GM19463 (cell line): ENCODE measurements around the gene SMR3B.

Experiments used
- ATAC-seq: cut with Tn5 transposase; IDR thresholded peaks from one replicate; pipeline ENCODE4 v1.9.1; 2021; ENCODE audit warnings: mild to moderate bottlenecking, moderate library complexity; ENCODE audit not compliant: unreplicated experiment

SMR3B gene

GRCh38 chr4:70382691-70383181 lies at the start of gene SMR3B:
SMR3B (plus strand) TSS chr4:70383131; CDS start chr4:70384511, 1,380 bp downstream.
- no peak for ATAC-seq

- no peak for ATAC-seq
Observed at GRCh38 chr4:70334681-70335080, 48.2 kb upstream of the SMR3B start, which contains the start of gene CABS1. CABS1 (plus strand) TSS chr4:70334981; CDS start chr4:70335040, 59 bp downstream.

GRCh38 chr4:70336043-70336442 lies 46.9 kb upstream of the SMR3B start:
- no peak for ATAC-seq

- ATAC-seq = no peak
Observed at GRCh38 chr4:70337886-70338420, 45.0 kb upstream of the SMR3B start.

GRCh38 chr4:70356185-70356584 lies 26.7 kb upstream of the SMR3B start:
- ATAC-seq = no peak

- ATAC-seq = no peak
Observed at GRCh38 chr4:70359115-70359661, 23.7 kb upstream of the SMR3B start.

- no peak for ATAC-seq
Observed at GRCh38 chr4:70360460-70360859, 22.5 kb upstream of the SMR3B start, which contains the start of gene SMR3A. SMR3A (plus strand) TSS chr4:70360760; CDS start chr4:70362116, 1,356 bp downstream.

GRCh38 chr4:70364002-70364401 lies 18.9 kb upstream of the SMR3B start:
- peak; percentile 63 for ATAC-seq

- ATAC-seq = peak; percentile 47
Observed at GRCh38 chr4:70365479-70365878, 17.5 kb upstream of the SMR3B start.

- no peak for ATAC-seq
Observed at GRCh38 chr4:70367813-70368212, 15.1 kb upstream of the SMR3B start.

- ATAC-seq = no peak
Observed at GRCh38 chr4:70371987-70372386, 10.9 kb upstream of the SMR3B start.

- no peak for ATAC-seq
Observed at GRCh38 chr4:70372760-70373159, 10.2 kb upstream of the SMR3B start.

- no peak for ATAC-seq
Observed at GRCh38 chr4:70380578-70380977, 2.4 kb upstream of the SMR3B start.

GRCh38 chr4:70392057-70392776 lies 9.3 kb downstream of the SMR3B start:
- ATAC-seq = peak; percentile 54

- no peak for ATAC-seq
Observed at GRCh38 chr4:70397580-70397979, 14.6 kb downstream of the SMR3B start, which contains the start of gene OPRPN. OPRPN (plus strand) TSS chr4:70397940; CDS start chr4:70399286, 1,346 bp downstream.

- peak; percentile 54 for ATAC-seq
Observed at GRCh38 chr4:70399319-70399718, 16.4 kb downstream of the SMR3B start.

GRCh38 chr4:70402762-70403161 lies 19.8 kb downstream of the SMR3B start:
- ATAC-seq = peak; percentile 29

GRCh38 chr4:70405765-70406164 lies 22.8 kb downstream of the SMR3B start:
- peak; percentile 53 for ATAC-seq

GRCh38 chr4:70425306-70425705 lies 42.4 kb downstream of the SMR3B start:
- no peak for ATAC-seq

GRCh38 chr4:70426789-70427188 lies 43.9 kb downstream of the SMR3B start:
- ATAC-seq = no peak

- no peak for ATAC-seq
Observed at GRCh38 chr4:70437197-70437596, 54.3 kb downstream of the SMR3B start.
